HEK293T (cell line): ENCODE data around the gene GJA4.

Experiments
- CTCF ChIA-PET: fragments of 350-600 bp; formaldehyde crosslinking; extraction: SDS; loops from one replicate; lab custom pipeline; 2021; ENCODE audit warnings: antibody characterized with exemption, inconsistent platforms; lab: Yijun Ruan, JAX
- POLR2A ChIA-PET: fragments of 350-600 bp; formaldehyde crosslinking; extraction: SDS; loops from one replicate; lab custom pipeline; 2020; ENCODE audit warnings: antibody characterized with exemption, inconsistent platforms; lab: Yijun Ruan, JAX
- DNase-seq: peaks from one replicate; pipeline ENCODE4 v3.0.0; 2012; ENCODE audit warnings: mixed read lengths; ENCODE audit errors: extremely low spot score
- ARNT ChIP-seq: fragments of 450-650 bp; IDR thresholded peaks from 2 replicates; pipeline ENCODE4 v1.6.1; 2017; ENCODE audit warnings: mild to moderate bottlenecking
- BHLHE40 ChIP-seq: fragments of 450-650 bp; IDR thresholded peaks from 2 replicates; pipeline ENCODE4 v1.6.1; 2016; ENCODE audit warnings: mild to moderate bottlenecking, moderate library complexity, borderline replicate concordance
- CTBP1 ChIP-seq: fragments of 450-650 bp; IDR thresholded peaks from 2 replicates; pipeline ENCODE4 v1.6.1; 2016; ENCODE audit warnings: borderline replicate concordance
- ELF4 ChIP-seq: fragments of 450-650 bp; IDR thresholded peaks from 2 replicates; pipeline ENCODE4 v1.6.1; 2017; ENCODE audit warnings: antibody characterized with exemption
- FOXA1 ChIP-seq: fragments of 450-650 bp; IDR thresholded peaks from 2 replicates; pipeline ENCODE4 v1.6.1; 2016; ENCODE audit warnings: mild to moderate bottlenecking
- FOXK2 ChIP-seq: fragments of 450-650 bp; IDR thresholded peaks from 2 replicates; pipeline ENCODE4 v1.6.1; 2016; ENCODE audit warnings: mild to moderate bottlenecking
- FOXM1 ChIP-seq: fragments of 450-650 bp; IDR thresholded peaks from 2 replicates; pipeline ENCODE4 v1.6.1; 2017; ENCODE audit warnings: mild to moderate bottlenecking, borderline replicate concordance
- HDGF ChIP-seq: fragments of 450-650 bp; IDR thresholded peaks from 2 replicates; pipeline ENCODE4 v1.6.1; 2017; ENCODE audit warnings: antibody characterized with exemption, borderline replicate concordance
- L3MBTL2 ChIP-seq: fragments of 450-650 bp; conservative IDR thresholded peaks from 2 replicates; pipeline ENCODE4 v1.6.1; 2016; ENCODE audit warnings: mild to moderate bottlenecking
- LEF1 ChIP-seq: fragments of 450-650 bp; IDR thresholded peaks from 2 replicates; pipeline ENCODE4 v1.6.1; 2017; ENCODE audit warnings: mild to moderate bottlenecking, borderline replicate concordance
- NFRKB ChIP-seq: fragments of 450-650 bp; IDR thresholded peaks from 2 replicates; pipeline ENCODE4 v1.6.1; 2016; ENCODE audit warnings: mild to moderate bottlenecking, moderate library complexity
- SP1 ChIP-seq: fragments of 450-650 bp; IDR thresholded peaks from 2 replicates; pipeline ENCODE4 v1.6.1; 2017
- SUZ12 ChIP-seq: fragments of 450-650 bp; IDR thresholded peaks from 2 replicates; pipeline ENCODE4 v1.6.1; 2016; ENCODE audit warnings: mild to moderate bottlenecking
- TARDBP ChIP-seq: fragments of 450-650 bp; IDR thresholded peaks from 2 replicates; pipeline ENCODE4 v1.6.1; 2016
- ZNF384 ChIP-seq: fragments of 450-650 bp; IDR thresholded peaks from 2 replicates; pipeline ENCODE4 v1.6.1; 2016
- TF ChIP-seq, protein P1 (sequence below): fragments of 450-650 bp; IDR thresholded peaks from 2 replicates; pipeline ENCODE4 v1.6.1; 2016

GJA4 gene

DNA sequence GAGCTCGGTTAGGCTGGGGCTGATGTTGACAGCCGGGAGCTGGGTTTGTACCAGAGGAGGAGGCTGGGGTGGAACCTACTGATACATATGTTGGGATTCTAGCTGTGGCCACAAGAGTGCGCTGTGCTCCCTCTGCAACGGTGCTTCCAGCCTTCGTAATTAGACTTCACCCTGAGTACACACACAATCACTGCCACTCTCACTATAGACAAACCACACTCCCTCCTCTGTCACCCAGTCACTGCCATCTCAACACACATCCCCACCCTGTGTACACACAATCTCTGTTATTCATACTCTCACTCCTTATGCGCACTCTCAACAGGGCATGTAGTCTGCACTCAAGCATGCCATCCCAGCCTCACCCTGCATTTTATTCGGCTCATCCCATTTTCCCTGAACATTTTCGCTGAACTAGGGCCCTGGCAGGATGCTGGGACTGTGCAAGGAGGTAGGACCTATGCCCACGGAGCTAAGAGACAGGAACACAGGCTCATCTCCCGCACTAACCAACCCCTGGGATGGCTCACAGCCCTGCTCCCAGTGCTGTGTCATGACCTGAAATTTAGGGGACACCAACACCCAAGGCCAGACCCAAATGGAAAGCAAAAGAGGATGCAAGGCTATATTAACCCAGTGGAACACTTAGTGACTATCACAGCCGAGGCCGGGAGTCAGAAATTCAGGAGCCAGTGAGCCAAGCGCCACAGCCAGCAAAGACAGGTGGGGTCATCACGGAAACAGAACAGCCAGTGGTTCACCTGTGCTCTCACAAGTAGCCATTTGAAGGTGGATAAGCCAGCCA is 6.1 kb upstream of the GJA4 start:
- peak; percentile 80 for DNase-seq
- ChIA-PET CTCF (interaction anchor here (0.6 to 1.8 kb wide), 4 partner anchors 23 to 254 kb away, joined by 3 to 6 read pairs (median 3); no protein-coding TSS in a partner anchor), POLR2A (no interaction called here)
- no peak for TF ChIP-seq L3MBTL2
- TF ChIP-seq HDGF, result no peak
- TF ChIP-seq FOXM1, result no peak
- TF ChIP-seq SUZ12, result no peak
- no peak for TF ChIP-seq TARDBP
- TF ChIP-seq NFRKB, result no peak
- no peak for TF ChIP-seq ARNT

DNA sequence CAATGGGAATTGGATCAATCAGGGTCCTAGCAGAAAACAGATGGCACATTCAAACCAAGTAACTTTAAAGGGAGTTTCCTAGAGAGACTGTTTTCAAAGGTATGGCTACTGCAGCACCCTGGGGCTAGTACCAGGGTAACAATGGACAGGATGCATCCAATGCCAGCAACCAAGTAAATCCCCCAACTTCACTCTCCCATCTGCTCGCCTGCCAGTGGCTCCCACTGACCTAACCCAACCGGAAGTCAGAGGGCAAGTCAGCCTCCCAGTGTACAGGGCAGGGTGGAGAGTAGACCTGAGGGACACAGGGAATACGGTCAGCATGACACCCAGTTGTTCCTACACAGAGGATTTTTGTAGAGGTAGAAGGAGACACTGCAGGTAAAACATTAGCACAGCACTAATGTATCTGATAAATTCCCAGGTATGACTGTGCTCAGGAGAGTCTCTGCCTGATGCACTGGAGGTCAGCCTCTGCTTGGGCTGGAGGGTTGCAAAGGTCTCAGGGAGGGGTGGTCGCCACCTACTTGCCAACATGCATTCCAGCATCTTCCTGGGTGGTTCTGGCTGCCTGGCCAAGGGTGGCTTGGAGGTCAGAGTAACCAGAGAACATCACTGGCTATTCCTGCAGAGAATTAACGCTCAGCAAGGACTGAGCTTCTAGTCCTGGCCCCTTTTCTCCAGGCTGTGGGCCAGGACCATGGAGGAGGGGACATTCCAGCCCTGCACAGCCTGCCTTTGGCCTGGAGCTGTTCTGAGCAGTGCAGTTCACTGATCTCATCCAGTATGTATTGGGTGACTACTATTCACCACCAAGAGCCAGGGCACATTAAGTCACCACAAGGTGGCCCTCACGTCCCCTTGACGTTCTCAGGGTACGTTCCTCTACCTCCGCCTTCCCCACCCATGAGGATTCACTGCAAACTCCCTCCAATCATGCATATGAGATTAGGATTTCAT is 5.1 kb upstream of the GJA4 start:
- TF ChIP-seq SP1, result no peak
- no peak for TF ChIP-seq ELF4
- TF ChIP-seq, protein P1, sequence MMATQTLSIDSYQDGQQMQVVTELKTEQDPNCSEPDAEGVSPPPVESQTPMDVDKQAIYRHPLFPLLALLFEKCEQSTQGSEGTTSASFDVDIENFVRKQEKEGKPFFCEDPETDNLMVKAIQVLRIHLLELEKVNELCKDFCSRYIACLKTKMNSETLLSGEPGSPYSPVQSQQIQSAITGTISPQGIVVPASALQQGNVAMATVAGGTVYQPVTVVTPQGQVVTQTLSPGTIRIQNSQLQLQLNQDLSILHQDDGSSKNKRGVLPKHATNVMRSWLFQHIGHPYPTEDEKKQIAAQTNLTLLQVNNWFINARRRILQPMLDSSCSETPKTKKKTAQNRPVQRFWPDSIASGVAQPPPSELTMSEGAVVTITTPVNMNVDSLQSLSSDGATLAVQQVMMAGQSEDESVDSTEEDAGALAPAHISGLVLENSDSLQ, result no peak
- TF ChIP-seq ARNT, result no peak
- no peak for TF ChIP-seq L3MBTL2
- TF ChIP-seq LEF1, result no peak
- no peak for TF ChIP-seq CTBP1
- TF ChIP-seq TARDBP, result no peak
- TF ChIP-seq HDGF, result no peak
- TF ChIP-seq FOXA1, result no peak
- no peak for TF ChIP-seq FOXM1
- TF ChIP-seq SUZ12, result no peak
- ChIA-PET CTCF (interaction anchor here (1.8 kb wide), 1 partner anchor 65 kb away, joined by 6 read pairs; no protein-coding TSS in a partner anchor), POLR2A (no interaction called here)
- peak; percentile 31 for DNase-seq

DNA sequence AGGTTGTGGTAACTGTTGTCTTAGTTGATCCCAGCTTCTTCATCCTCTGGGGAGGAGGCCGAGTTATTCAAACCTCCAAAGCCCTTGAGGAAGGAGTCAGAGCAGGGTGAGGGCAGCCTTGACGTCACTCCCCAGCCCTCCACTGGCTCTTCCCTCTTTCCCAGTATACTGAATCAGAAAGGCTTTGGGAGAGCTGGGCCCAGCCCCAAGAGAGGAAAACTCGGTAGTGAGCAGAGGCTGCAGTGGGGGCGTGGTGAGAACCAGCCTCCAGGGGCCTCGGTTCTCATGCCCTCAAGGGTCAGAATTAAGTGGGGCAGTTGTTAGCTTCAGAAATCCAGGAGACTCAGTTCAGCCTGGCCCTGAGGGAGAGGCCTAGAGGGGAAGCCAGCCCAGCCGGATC is 1.8 kb upstream of the GJA4 start:
- ChIA-PET CTCF (interaction anchor here (0.9 kb wide), 1 partner anchor 18 kb away, joined by 3 read pairs; no protein-coding TSS in a partner anchor), POLR2A (no interaction called here)
- no peak for DNase-seq
- TF ChIP-seq ARNT (no peak), FOXM1 (no peak), L3MBTL2 (no peak), BHLHE40 (no peak), FOXA1 (no peak), HDGF (no peak), ELF4 (no peak), CTBP1 (no peak), ZNF384 (no peak)

DNA sequence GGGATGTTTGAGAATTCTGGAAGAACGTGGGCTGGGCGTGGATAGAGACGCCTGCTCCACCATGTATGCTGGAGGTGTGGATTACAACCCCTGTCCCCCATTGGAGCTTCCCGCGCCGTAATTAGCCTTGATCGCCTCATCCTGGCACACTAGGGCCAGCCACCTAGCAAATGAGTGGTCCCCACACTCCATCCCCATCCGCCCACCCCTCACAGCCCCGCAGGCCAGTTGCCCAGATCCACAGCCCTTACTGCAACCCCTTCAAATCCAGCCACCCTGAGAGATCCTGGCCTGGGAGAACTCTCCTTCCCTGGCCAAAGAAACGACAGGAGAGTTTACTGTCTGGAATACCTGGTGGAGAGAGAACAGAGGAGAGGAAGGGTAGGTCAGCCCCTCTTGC is 375 bp upstream of the GJA4 start:
- DNase-seq, result no peak
- TF ChIP-seq CTBP1, result no peak
- TF ChIP-seq TARDBP, result no peak
- TF ChIP-seq, protein P1, result no peak
- TF ChIP-seq NFRKB, result no peak
- POLR2A ChIA-PET, result no interaction called here
- CTCF ChIA-PET, result no interaction called here

DNA sequence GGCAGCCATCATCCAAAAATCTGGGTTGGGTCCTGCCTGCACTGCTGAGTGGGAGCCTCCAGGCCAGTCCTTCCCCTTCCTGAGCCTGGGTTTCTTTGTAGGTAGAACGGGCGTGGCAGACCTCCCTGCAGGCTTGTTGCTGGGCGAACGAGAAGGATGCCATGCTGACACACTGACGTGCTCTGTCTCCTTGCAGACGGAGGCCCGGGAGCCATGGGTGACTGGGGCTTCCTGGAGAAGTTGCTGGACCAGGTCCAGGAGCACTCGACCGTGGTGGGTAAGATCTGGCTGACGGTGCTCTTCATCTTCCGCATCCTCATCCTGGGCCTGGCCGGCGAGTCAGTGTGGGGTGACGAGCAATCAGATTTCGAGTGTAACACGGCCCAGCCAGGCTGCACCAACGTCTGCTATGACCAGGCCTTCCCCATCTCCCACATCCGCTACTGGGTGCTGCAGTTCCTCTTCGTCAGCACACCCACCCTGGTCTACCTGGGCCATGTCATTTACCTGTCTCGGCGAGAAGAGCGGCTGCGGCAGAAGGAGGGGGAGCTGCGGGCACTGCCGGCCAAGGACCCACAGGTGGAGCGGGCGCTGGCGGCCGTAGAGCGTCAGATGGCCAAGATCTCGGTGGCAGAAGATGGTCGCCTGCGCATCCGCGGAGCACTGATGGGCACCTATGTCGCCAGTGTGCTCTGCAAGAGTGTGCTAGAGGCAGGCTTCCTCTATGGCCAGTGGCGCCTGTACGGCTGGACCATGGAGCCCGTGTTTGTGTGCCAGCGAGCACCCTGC is 1.4 kb downstream of the GJA4 start:
- no peak for TF ChIP-seq ELF4
- no peak for DNase-seq
- ChIA-PET CTCF (no interaction called here), POLR2A (no interaction called here)

DNA sequence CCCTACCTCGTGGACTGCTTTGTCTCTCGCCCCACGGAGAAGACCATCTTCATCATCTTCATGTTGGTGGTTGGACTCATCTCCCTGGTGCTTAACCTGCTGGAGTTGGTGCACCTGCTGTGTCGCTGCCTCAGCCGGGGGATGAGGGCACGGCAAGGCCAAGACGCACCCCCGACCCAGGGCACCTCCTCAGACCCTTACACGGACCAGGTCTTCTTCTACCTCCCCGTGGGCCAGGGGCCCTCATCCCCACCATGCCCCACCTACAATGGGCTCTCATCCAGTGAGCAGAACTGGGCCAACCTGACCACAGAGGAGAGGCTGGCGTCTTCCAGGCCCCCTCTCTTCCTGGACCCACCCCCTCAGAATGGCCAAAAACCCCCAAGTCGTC is 2.0 kb downstream of the GJA4 start:
- ChIA-PET CTCF (no interaction called here), POLR2A (no interaction called here)
- no peak for TF ChIP-seq ELF4
- TF ChIP-seq, protein P1, result no peak
- no peak for TF ChIP-seq FOXA1
- no peak for TF ChIP-seq FOXK2
- TF ChIP-seq SUZ12, result no peak
- no peak for TF ChIP-seq ZNF384
- TF ChIP-seq SP1, result no peak
- TF ChIP-seq ARNT, result no peak
- no peak for TF ChIP-seq L3MBTL2
- no peak for TF ChIP-seq LEF1
- TF ChIP-seq CTBP1, result no peak
- no peak for TF ChIP-seq HDGF
- TF ChIP-seq FOXM1, result no peak
- TF ChIP-seq TARDBP, result no peak
- no peak for DNase-seq
